HG03064 (cell line): ENCODE measurements around the gene EMB.
"Not testable (repeated sequence)": the region's sequence is repeated elsewhere in the genome, so short reads cannot be mapped to it uniquely, and the experiment has no call there.

Source experiments
- ATAC-seq: cut with Tn5 transposase; IDR thresholded peaks from one replicate; pipeline ENCODE4 v1.9.1; 2021; ENCODE audit warnings: low read depth; ENCODE audit not compliant: unreplicated experiment

The EMB gene

GRCh38 chr5:50440651-50441492 lies at the start of gene EMB:
Gene EMB (minus strand): TSS chr5:50441288. CDS start chr5:50441151, 137 bp downstream.
- ATAC-seq, result peak; percentile 63

- not testable (repeated sequence) for ATAC-seq
These were observed 48.4 kb upstream of the EMB start for GRCh38 chr5:50489491-50489890.

GRCh38 chr5:50478790-50479189 lies 37.7 kb upstream of the EMB start:
- not testable (repeated sequence) for ATAC-seq

GRCh38 chr5:50476549-50476948 lies 35.5 kb upstream of the EMB start:
- peak; percentile 98 for ATAC-seq

GRCh38 chr5:50465015-50465414 lies 23.9 kb upstream of the EMB start:
- not testable (repeated sequence) for ATAC-seq

- ATAC-seq, result no peak
These were observed 22.6 kb upstream of the EMB start for GRCh38 chr5:50463726-50464125.

GRCh38 chr5:50463047-50463446 lies 22.0 kb upstream of the EMB start:
- no peak for ATAC-seq

- not testable (repeated sequence) for ATAC-seq
These were observed 21.5 kb upstream of the EMB start for GRCh38 chr5:50462579-50462978.

- ATAC-seq, result not testable (repeated sequence)
These were observed 17.3 kb upstream of the EMB start for GRCh38 chr5:50458372-50458771.

- not testable (repeated sequence) for ATAC-seq
These were observed 8.2 kb upstream of the EMB start for GRCh38 chr5:50449241-50449640.

- no peak for ATAC-seq
These were observed 6.9 kb upstream of the EMB start for GRCh38 chr5:50447941-50448340.

GRCh38 chr5:50447228-50447627 lies 6.1 kb upstream of the EMB start:
- ATAC-seq, result no peak

- peak; percentile 65 for ATAC-seq
These were observed 4.3 kb upstream of the EMB start for GRCh38 chr5:50445296-50445949.

GRCh38 chr5:50442559-50443539 lies 1.8 kb upstream of the EMB start:
- not testable (repeated sequence) for ATAC-seq

- ATAC-seq, result peak; percentile 3
These were observed 436 bp upstream of the EMB start for GRCh38 chr5:50441493-50441955.

- no peak for ATAC-seq
These were observed 1.9 kb downstream of the EMB start for GRCh38 chr5:50439221-50439620.

GRCh38 chr5:50438060-50438459 lies 3.0 kb downstream of the EMB start:
- not testable (repeated sequence) for ATAC-seq

GRCh38 chr5:50435168-50435567 lies 5.9 kb downstream of the EMB start:
- no peak for ATAC-seq

- ATAC-seq, result not testable (repeated sequence)
These were observed 9.8 kb downstream of the EMB start for GRCh38 chr5:50431133-50431904.
